H1 (cell line): ENCODE results near the gene SND1. TPM values are rescaled to one million over a fixed set of nuclear protein-coding genes. Genes with fewer than 3 reads are reported as not detected.

Source experiments
- CTCF ChIA-PET: fragments of 300-600 bp; sonication (Branson Sonifier 250); formaldehyde crosslinking; loops from one replicate; lab custom pipeline; 2021; ENCODE audit not compliant: partially characterized antibody; lab: Charles Lee
- POLR2A ChIA-PET: fragments of 300-600 bp; sonication (Branson Sonifier 250); formaldehyde crosslinking; loops from one replicate; lab custom pipeline; 2021; ENCODE audit warnings: inconsistent platforms; ENCODE audit not compliant: partially characterized antibody; lab: Charles Lee
- DNase-seq, 2 experiments: peaks; one replicate each; pipeline versions ENCODE4 v3.0.0 to v3.0.0-alpha.2; 2010 to 2022; ENCODE audit warnings: low spot score in 2 of 2, low read depth in 1 of 2, mixed read lengths in 1 of 2
- FAIRE-seq: peaks from 2 replicates; lab custom pipeline; 2011; peaks lifted over from hg19 to GRCh38; lab: Jason Lieb, UNC
- H2AFZ ChIP-seq: 2 replicates; pipeline ENCODE4 v1.8.1; 2012; ENCODE audit warnings: low read length, inconsistent platforms
- H2AK5ac ChIP-seq: 2 replicates; pipeline ENCODE4 v1.6.1; 2013; ENCODE audit warnings: low read depth, low read length
- H2BK120ac ChIP-seq: replicated peaks from 2 replicates; pipeline ENCODE3; 2013; ENCODE audit warnings: low read depth, low read length, inconsistent platforms
- H2BK12ac ChIP-seq: 2 replicates; pipeline ENCODE4 v1.6.1; 2013; ENCODE audit warnings: low read depth, low read length
- H2BK15ac ChIP-seq: 2 replicates; pipeline ENCODE4 v1.6.1; 2013; ENCODE audit warnings: low read length
- H2BK20ac ChIP-seq: 2 replicates; pipeline ENCODE4 v1.6.1; 2013; ENCODE audit warnings: low read length
- H2BK5ac ChIP-seq: 2 replicates; pipeline ENCODE4 v1.6.1; 2013; ENCODE audit warnings: low read depth, low read length
- H3K14ac ChIP-seq: 2 replicates; pipeline ENCODE4 v1.6.1; 2013; ENCODE audit warnings: inconsistent platforms; ENCODE audit not compliant: insufficient read length
- H3K18ac ChIP-seq: 2 replicates; pipeline ENCODE4 v1.6.1; 2013; ENCODE audit warnings: low read length; ENCODE audit errors: extremely low read depth
- H3K23ac ChIP-seq: 2 replicates; pipeline ENCODE4 v1.6.1; 2013; ENCODE audit warnings: inconsistent platforms; ENCODE audit not compliant: insufficient read length
- H3K23me2 ChIP-seq: 2 replicates; pipeline ENCODE4 v1.6.1; 2013; ENCODE audit warnings: low read depth, low read length
- H3K27ac ChIP-seq: 2 replicates; pipeline ENCODE4 v1.6.1; 2011; ENCODE audit warnings: low read depth, low read length, inconsistent platforms
- H3K27me3 ChIP-seq, 4 experiments: replicated peaks in 1 of 4; 1 replicate in 1 of 4; 2 replicates in 3 of 4; pipeline versions ENCODE4 v1.6.1 to v1.8.1; 2011 to 2013; ENCODE audit warnings: low read length in 3 of 4, mild to moderate bottlenecking in 3 of 4, inconsistent platforms in 2 of 4, mixed read lengths in 2 of 4, moderate library complexity in 1 of 4; ENCODE audit not compliant: control insufficient read depth in 3 of 4, insufficient read depth in 3 of 4; ENCODE audit errors: extremely low read depth in 1 of 4
- H3K36me3 ChIP-seq, 4 experiments: 2 replicates each; pipeline versions ENCODE4 v1.6.1 to v1.8.1; 2011 to 2013; ENCODE audit warnings: mild to moderate bottlenecking in 4 of 4, low read length in 3 of 4, moderate library complexity in 2 of 4, control low read depth in 1 of 4, inconsistent platforms in 1 of 4; ENCODE audit not compliant: insufficient read depth in 4 of 4, control insufficient read depth in 2 of 4
- H3K4ac ChIP-seq: replicated peaks from 2 replicates; pipeline ENCODE3; 2013; ENCODE audit warnings: low read length, low read depth, mixed read lengths, inconsistent platforms; ENCODE audit not compliant: insufficient read length
- H3K4me1 ChIP-seq, 4 experiments: replicated peaks in 1 of 4; 1 replicate in 1 of 4; 2 replicates in 3 of 4; pipeline versions ENCODE4 v1.6.1 to v1.8.1; 2011 to 2013; ENCODE audit warnings: low read length in 3 of 4, inconsistent platforms in 2 of 4, mixed read lengths in 1 of 4; ENCODE audit not compliant: insufficient read depth in 4 of 4, control insufficient read depth in 3 of 4
- H3K4me2 ChIP-seq, 2 experiments: 2 replicates each; pipeline versions ENCODE4 v1.6.1 to v1.8.1; 2011 to 2013; ENCODE audit warnings: low read depth in 2 of 2, low read length in 2 of 2, control low read depth in 1 of 2, inconsistent platforms in 1 of 2, mild to moderate bottlenecking in 1 of 2; ENCODE audit not compliant: insufficient read depth in 1 of 2
- H3K4me3 ChIP-seq, 4 experiments: fragments of 200-600, 300-600 bp in 1 of 4; sonication (generic), shearing (Covaris generic), sonication (Bioruptor Twin) in 1 of 4; 2 replicates each; pipeline versions ENCODE4 v1.5.1 to v1.8.1; 2011 to 2016; ENCODE audit warnings: low read length in 4 of 4, low read depth in 3 of 4, control low read depth in 2 of 4, inconsistent platforms in 2 of 4, mild to moderate bottlenecking in 2 of 4, mixed read lengths in 1 of 4, moderate library complexity in 1 of 4; ENCODE audit not compliant: insufficient read depth in 2 of 4; ENCODE audit errors: extremely low read depth in 1 of 4
- H3K56ac ChIP-seq: replicated peaks from 2 replicates; pipeline ENCODE3; 2013; ENCODE audit warnings: low read depth, mild to moderate bottlenecking, mixed read lengths, low read length, inconsistent platforms; ENCODE audit not compliant: insufficient read length
- H3K79me1 ChIP-seq: 2 replicates; pipeline ENCODE4 v1.6.1; 2013; ENCODE audit warnings: low read depth, low read length, control low read depth
- H3K79me2 ChIP-seq, 2 experiments: 2 replicates each; pipeline versions ENCODE4 v1.6.1 to v1.8.1; 2012 to 2013; ENCODE audit warnings: low read length in 2 of 2, mild to moderate bottlenecking in 2 of 2, inconsistent platforms in 1 of 2; ENCODE audit not compliant: insufficient read depth in 2 of 2, control insufficient read depth in 1 of 2
- H3K9ac ChIP-seq, 4 experiments: replicated peaks in 1 of 4; 1 replicate in 1 of 4; 2 replicates in 3 of 4; pipeline versions ENCODE4 v1.6.1 to v1.8.1; 2011 to 2013; ENCODE audit warnings: low read depth in 3 of 4, low read length in 3 of 4, control low read depth in 2 of 4, mild to moderate bottlenecking in 2 of 4, moderate library complexity in 2 of 4, inconsistent platforms in 1 of 4; ENCODE audit errors: extremely low read depth in 1 of 4
- H3K9me3 ChIP-seq, 2 experiments: 2 replicates each; pipeline versions ENCODE4 v1.6.1 to v1.8.1; 2012 to 2013; ENCODE audit warnings: mild to moderate bottlenecking in 2 of 2, moderate library complexity in 2 of 2, control low read depth in 1 of 2, inconsistent platforms in 1 of 2, low read depth in 1 of 2, low read length in 1 of 2, mixed read lengths in 1 of 2; ENCODE audit not compliant: insufficient read depth in 2 of 2
- H4K20me1 ChIP-seq, 2 experiments: replicated peaks in 1 of 2; 2 replicates each; pipeline versions ENCODE3 to v1.8.1; 2011 to 2013; ENCODE audit warnings: inconsistent platforms in 2 of 2, low read length in 2 of 2, mild to moderate bottlenecking in 1 of 2; ENCODE audit not compliant: insufficient read depth in 2 of 2, control insufficient read depth in 1 of 2
- H4K5ac ChIP-seq: 2 replicates; pipeline ENCODE4 v1.6.1; 2013; ENCODE audit warnings: low read length, low read depth, mixed read lengths, inconsistent platforms; ENCODE audit not compliant: insufficient read length
- H4K8ac ChIP-seq: 2 replicates; pipeline ENCODE4 v1.8.0; 2013; ENCODE audit warnings: mild to moderate bottlenecking, moderate library complexity, low read length, inconsistent platforms; ENCODE audit not compliant: insufficient read depth; ENCODE audit errors: extremely low read depth
- H4K91ac ChIP-seq: replicated peaks from 2 replicates; pipeline ENCODE3; 2013; ENCODE audit warnings: low read length, mixed read lengths, inconsistent platforms; ENCODE audit not compliant: insufficient read length
- CHD2 ChIP-seq: IDR thresholded peaks from 2 replicates; pipeline ENCODE4 v1.6.1; 2012; ENCODE audit warnings: low read length, improper control_type of control experiment
- CTCF ChIP-seq, 3 experiments: IDR thresholded peaks; 1 replicate in 2 of 3; 2 replicates in 1 of 3; pipeline versions ENCODE4 v1.5.1 to v1.6.1; 2011; ENCODE audit warnings: low read length in 3 of 3, mild to moderate bottlenecking in 3 of 3, inconsistent platforms in 2 of 3, low read depth in 1 of 3, moderate library complexity in 1 of 3; ENCODE audit not compliant: insufficient read depth in 1 of 3; ENCODE audit errors: control extremely low read depth in 1 of 3
- RAD21 ChIP-seq, 2 experiments: IDR thresholded peaks in 1 of 2; conservative IDR thresholded peaks in 1 of 2; 2 replicates each; pipeline ENCODE4 v1.6.1; 2011; ENCODE audit warnings: low read depth in 2 of 2, low read length in 2 of 2, improper control_type of control experiment in 1 of 2, inconsistent platforms in 1 of 2, mild to moderate bottlenecking in 1 of 2, moderate library complexity in 1 of 2
- WGBS, 2 experiments: shearing (Covaris generic) in 1 of 2; methylation state at CpG; one replicate each; pipeline versions ENCODE4 v1.1.6 to v1.1.7; 2013 to 2015; ENCODE audit warnings: low lambda C conversion rate in 2 of 2, mixed read lengths in 2 of 2, inconsistent platforms in 1 of 2, low coverage in 1 of 2, missing lambda C conversion rate in 1 of 2; ENCODE audit not compliant: insufficient replicate concordance in 2 of 2, insufficient coverage in 1 of 2, insufficient read length in 1 of 2; ENCODE audit errors: extremely low coverage in 1 of 2, missing lambda C conversion rate in 1 of 2; 5-methylcytosine and 5-hydroxymethylcytosine counted together
- polyA plus RNA-seq, 7 experiments: library from polyadenylated mRNA; depleted of rRNA in 3 of 7; stranded (reverse) in 5 of 7; unstranded in 2 of 7; fragments of >200 nt in 5 of 7; fragments of 200-250 nt in 2 of 7; gene quantifications; 1 replicate in 5 of 7; 2 replicates in 1 of 7; 4 replicates in 1 of 7; pipeline versions ENCODE4 v1.2.1 to v1.2.3, GENCODE V29; 2011 to 2013; ENCODE audit warnings: missing spikeins in 2 of 7, mixed read lengths in 2 of 7
- total RNA-seq: library from RNA; stranded (reverse); fragmentation: NEBNext Ultra II Directional; extraction: Animal tissue kit (Norgen Biotek cat#: 25700); gene quantifications from 2 replicates; pipeline ENCODE4 v1.2.1, GENCODE V29; 2021

Gene SND1
- total and polyA plus RNA-seq, 2 of the 8 experiments (the other 6 are each of a cell fraction or from before 2014, with no cell fraction given): 122 to 290 TPM

- H3K79me1 ChIP-seq: no peaks in the 10 kb centered on the region
- no peak overlapping the region for H3K4ac ChIP-seq
- H4K91ac ChIP-seq: no peak overlapping the region
- H3K18ac ChIP-seq: no peak overlapping the region
- CTCF ChIA-PET: interaction anchor here (0.5 to 7.6 kb wide), 13 partner anchors 10 to 219 kb away, joined by 3 to 113 read pairs (median 10); no protein-coding TSS in a partner anchor
- 78% methylated on average over 3 of the region's 3 CpGs; no CpG with 5 or more reads in 1 of the 2 experiments for WGBS, 2 experiments
- no peak for FAIRE-seq
- H3K9ac ChIP-seq: no peak overlapping the region
- peaks cover 0 to 8% (median 2%) of the 10 kb centered on the region in 4 experiments; a peak in 1 of 7 replicates for H3K4me1 ChIP-seq
- no peak overlapping the region for H4K5ac ChIP-seq
- peaks cover 2 to 5% of the 10 kb centered on the region in 2 experiments for H4K20me1 ChIP-seq
- H3K27ac ChIP-seq: no peak overlapping the region
- POLR2A ChIA-PET: no interaction called here
- H3K27me3 ChIP-seq: no peaks in the 10 kb centered on the region
- H2AK5ac ChIP-seq: no peak overlapping the region
- no peaks in the 10 kb centered on the region for H3K23me2 ChIP-seq
- DNase-seq: no peak
- no peaks in the 10 kb centered on the region for H3K9me3 ChIP-seq
- H2BK15ac ChIP-seq: no peak overlapping the region
- peak; percentile 12 to 37 (median 21); a peak in 2 of 4 replicates for TF ChIP-seq CTCF (IDR thresholded peaks at IDR 0.05; ENCODE audit: control extremely low read depth in 1 of 3, insufficient read depth in 1 of 3, low read depth in 1 of 3, low read length in 3 of 3)
- TF ChIP-seq RAD21 (IDR thresholded peaks at IDR 0.05 in 1 of 2, conservative IDR thresholded peaks at IDR 0.05 in 1 of 2; ENCODE audit: low read depth in 2 of 2, low read length in 2 of 2): 0 out of 4 replicates have a peak, but pooled peaks of 1 of the 2 experiments have one; percentile 12
- TF ChIP-seq CHD2: no peak
- no peak overlapping the region for H2BK120ac ChIP-seq
- no peak overlapping the region for H3K56ac ChIP-seq
- H2BK20ac ChIP-seq: no peak overlapping the region
- H2BK12ac ChIP-seq: no peak overlapping the region
- no peak overlapping the region for H3K23ac ChIP-seq
- no peaks in the 10 kb centered on the region for H3K36me3 ChIP-seq
- H3K79me2 ChIP-seq: no peaks in the 10 kb centered on the region
- H3K4me2 ChIP-seq: no peak overlapping the region
- H3K4me3 ChIP-seq: no peak overlapping the region
- no peak overlapping the region for H2BK5ac ChIP-seq
- H3K14ac ChIP-seq: no peak overlapping the region
- H4K8ac ChIP-seq: no peak overlapping the region
- no peak overlapping the region for H2AFZ ChIP-seq
Observed at GRCh38 chr7:128060018-128060417, 408.0 kb downstream of the SND1 start.
